Activated CD8-positive, alpha-beta T cell treated with anti-CD3 and anti-CD28 coated beads for 36 hours (primary cell): ENCODE results near the gene STX4. TPM values are rescaled to one million over a fixed set of nuclear protein-coding genes. Genes with fewer than 3 reads are reported as not detected.

Source experiments
- ATAC-seq: fragments of 200-7000 bp; cut with Tn5 transposase; one replicate; pipeline ENCODE4 v1.10.0; 2021; ENCODE audit warnings: mild to moderate bottlenecking, moderate library complexity
- CTCF ChIA-PET: fragments of 350-600 bp; sonication (Branson Sonifier 250); formaldehyde crosslinking; loops from one replicate; lab custom pipeline; 2021; ENCODE audit warnings: antibody characterized with exemption; lab: Charles Lee
- POLR2A ChIA-PET: fragments of 350-600 bp; sonication (Branson Sonifier 250); formaldehyde crosslinking; loops from one replicate; lab custom pipeline; 2021; ENCODE audit warnings: antibody characterized with exemption; lab: Charles Lee
- DNase-seq: peaks from one replicate; pipeline ENCODE4 v3.0.0-alpha.2; 2020
- H3K27ac Mint-ChIP-seq: one replicate; pipeline ENCODE4 v1.8.0; 2021; ENCODE audit warnings: mild to moderate bottlenecking, mixed read lengths
- H3K27me3 Mint-ChIP-seq: one replicate; pipeline ENCODE4 v1.8.0; 2021; ENCODE audit warnings: mixed read lengths
- H3K36me3 Mint-ChIP-seq: one replicate; pipeline ENCODE4 v1.8.0; 2021; ENCODE audit warnings: low read depth, mixed read lengths
- H3K4me1 Mint-ChIP-seq: one replicate; pipeline ENCODE4 v1.8.0; 2021; ENCODE audit warnings: low read depth, mixed read lengths
- H3K4me3 Mint-ChIP-seq: one replicate; pipeline ENCODE4 v1.8.0; 2021; ENCODE audit warnings: mild to moderate bottlenecking, moderate library complexity, mixed read lengths
- H3K9me3 Mint-ChIP-seq: one replicate; pipeline ENCODE4 v1.8.0; 2021; ENCODE audit warnings: mixed read lengths
- intact Hi-C: fragments of 100-400 bp; cut with micrococcal nuclease; formaldehyde crosslinking; loops from one replicate; pipeline ENCODE4 v1.10.0; 2022
- total RNA-seq, 2 experiments: library from RNA; stranded (reverse); gene quantifications; one replicate each; pipeline ENCODE4 v1.2.3, GENCODE V29; 2021
- TF ChIP-seq, protein P1 (sequence below): fragments of 200-600 bp; IDR thresholded peaks from one replicate; pipeline ENCODE4 v1.8.0; 2022; ENCODE audit warnings: antibody characterized with exemption, mild to moderate bottlenecking

Gene STX4
- total RNA-seq, 2 experiments from 2014 or later = 25.2 to 27.7 TPM

DNA sequence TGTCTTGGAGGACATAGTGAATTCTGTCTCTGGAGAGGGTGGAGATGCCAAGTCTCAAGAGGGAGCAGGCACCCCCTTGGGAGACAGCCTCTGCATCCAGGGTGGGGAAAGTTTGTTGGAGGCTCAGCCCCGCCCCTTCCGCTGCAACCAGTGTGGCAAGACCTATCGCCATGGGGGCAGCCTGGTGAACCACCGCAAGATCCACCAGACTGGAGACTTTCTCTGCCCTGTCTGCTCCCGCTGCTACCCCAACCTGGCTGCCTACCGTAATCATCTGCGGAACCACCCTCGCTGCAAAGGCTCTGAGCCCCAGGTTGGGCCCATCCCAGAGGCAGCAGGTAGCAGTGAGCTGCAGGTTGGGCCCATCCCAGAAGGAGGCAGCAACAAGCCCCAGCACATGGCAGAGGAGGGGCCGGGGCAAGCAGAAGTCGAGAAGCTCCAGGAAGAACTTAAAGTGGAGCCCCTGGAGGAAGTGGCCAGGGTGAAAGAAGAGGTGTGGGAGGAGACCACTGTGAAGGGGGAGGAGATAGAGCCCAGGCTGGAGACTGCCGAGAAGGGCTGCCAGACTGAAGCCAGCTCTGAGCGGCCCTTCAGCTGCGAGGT lies 46.1 kb downstream of the STX4 start:
- peaks cover 50% of the 10 kb centered on the region for H3K36me3 Mint-ChIP-seq
- H3K9me3 Mint-ChIP-seq = no peaks in the 10 kb centered on the region
- ATAC-seq (peak; percentile 65), DNase-seq (peak; percentile 27)
- CTCF ChIA-PET = no interaction called here
- POLR2A ChIA-PET = interaction anchor here (0.9 to 1.5 kb wide), 3 partner anchors 15 to 29 kb away, joined by 3 to 6 read pairs (median 3); partner anchors contain the start of gene VKORC1
- H3K4me3 Mint-ChIP-seq = no peak overlapping the region
- TF ChIP-seq, protein P1, sequence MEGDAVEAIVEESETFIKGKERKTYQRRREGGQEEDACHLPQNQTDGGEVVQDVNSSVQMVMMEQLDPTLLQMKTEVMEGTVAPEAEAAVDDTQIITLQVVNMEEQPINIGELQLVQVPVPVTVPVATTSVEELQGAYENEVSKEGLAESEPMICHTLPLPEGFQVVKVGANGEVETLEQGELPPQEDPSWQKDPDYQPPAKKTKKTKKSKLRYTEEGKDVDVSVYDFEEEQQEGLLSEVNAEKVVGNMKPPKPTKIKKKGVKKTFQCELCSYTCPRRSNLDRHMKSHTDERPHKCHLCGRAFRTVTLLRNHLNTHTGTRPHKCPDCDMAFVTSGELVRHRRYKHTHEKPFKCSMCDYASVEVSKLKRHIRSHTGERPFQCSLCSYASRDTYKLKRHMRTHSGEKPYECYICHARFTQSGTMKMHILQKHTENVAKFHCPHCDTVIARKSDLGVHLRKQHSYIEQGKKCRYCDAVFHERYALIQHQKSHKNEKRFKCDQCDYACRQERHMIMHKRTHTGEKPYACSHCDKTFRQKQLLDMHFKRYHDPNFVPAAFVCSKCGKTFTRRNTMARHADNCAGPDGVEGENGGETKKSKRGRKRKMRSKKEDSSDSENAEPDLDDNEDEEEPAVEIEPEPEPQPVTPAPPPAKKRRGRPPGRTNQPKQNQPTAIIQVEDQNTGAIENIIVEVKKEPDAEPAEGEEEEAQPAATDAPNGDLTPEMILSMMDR = no peak
- H3K4me1 Mint-ChIP-seq = peaks cover 47% of the 10 kb centered on the region
- no peaks in the 10 kb centered on the region for H3K27me3 Mint-ChIP-seq
- intact Hi-C loops = no loop called here
- H3K27ac Mint-ChIP-seq = no peak overlapping the region

GRCh38 chr16:31080035-31080629 lies 46.8 kb downstream of the STX4 start:
- TF ChIP-seq, protein P1 = no peak
- no peaks in the 10 kb centered on the region for H3K27me3 Mint-ChIP-seq
- ChIA-PET POLR2A (interaction anchor here (0.6 to 1.5 kb wide), 4 partner anchors 14 to 137 kb away, joined by 3 to 6 read pairs (median 3); partner anchors contain the start of genes PYDC1 and VKORC1), CTCF (no interaction called here)
- intact Hi-C loops = no loop called here
- peaks cover 44% of the 10 kb centered on the region for H3K36me3 Mint-ChIP-seq
- H3K4me1 Mint-ChIP-seq = peaks cover 41% of the 10 kb centered on the region
- ATAC-seq = no peak
- no peak for DNase-seq
- H3K4me3 Mint-ChIP-seq = no peak overlapping the region
- H3K27ac Mint-ChIP-seq = no peak overlapping the region
- no peaks in the 10 kb centered on the region for H3K9me3 Mint-ChIP-seq

DNA sequence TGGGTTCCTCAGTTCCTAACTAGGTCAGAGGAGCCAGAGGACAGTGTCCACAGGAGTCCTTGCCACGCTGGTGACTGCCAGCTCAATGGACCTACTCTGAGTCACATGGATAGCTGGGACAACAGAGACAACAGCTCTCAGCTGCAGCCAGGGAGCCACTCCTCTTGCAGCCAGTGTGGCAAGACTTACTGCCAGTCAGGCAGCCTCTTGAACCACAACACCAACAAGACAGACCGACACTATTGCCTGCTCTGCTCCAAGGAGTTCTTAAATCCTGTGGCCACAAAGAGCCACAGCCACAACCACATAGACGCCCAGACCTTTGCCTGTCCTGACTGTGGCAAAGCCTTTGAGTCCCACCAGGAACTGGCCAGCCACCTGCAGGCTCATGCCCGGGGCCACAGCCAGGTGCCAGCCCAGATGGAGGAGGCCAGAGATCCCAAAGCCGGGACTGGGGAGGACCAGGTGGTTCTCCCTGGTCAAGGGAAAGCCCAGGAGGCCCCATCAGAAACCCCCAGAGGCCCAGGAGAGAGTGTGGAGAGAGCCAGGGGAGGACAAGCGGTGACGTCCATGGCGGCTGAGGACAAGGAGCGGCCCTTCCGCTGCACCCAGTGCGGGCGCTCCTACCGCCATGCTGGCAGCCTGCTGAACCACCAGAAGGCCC lies 47.5 kb downstream of the STX4 start:
- ATAC-seq = no peak
- intact Hi-C loops = no loop called here
- H3K4me3 Mint-ChIP-seq = no peak overlapping the region
- no peaks in the 10 kb centered on the region for H3K9me3 Mint-ChIP-seq
- DNase-seq = no peak
- peak overlapping the region; percentile 49 for H3K27ac Mint-ChIP-seq
- peaks cover 37% of the 10 kb centered on the region for H3K4me1 Mint-ChIP-seq
- CTCF ChIA-PET = no interaction called here
- TF ChIP-seq, protein P1 = no peak
- POLR2A ChIA-PET = interaction anchor here (0.6 to 1.5 kb wide), 3 partner anchors 13 to 136 kb away, joined by 3 to 5 read pairs (median 3); partner anchors contain the start of gene PYDC1
- H3K36me3 Mint-ChIP-seq = peaks cover 44% of the 10 kb centered on the region
- H3K27me3 Mint-ChIP-seq = no peaks in the 10 kb centered on the region

DNA sequence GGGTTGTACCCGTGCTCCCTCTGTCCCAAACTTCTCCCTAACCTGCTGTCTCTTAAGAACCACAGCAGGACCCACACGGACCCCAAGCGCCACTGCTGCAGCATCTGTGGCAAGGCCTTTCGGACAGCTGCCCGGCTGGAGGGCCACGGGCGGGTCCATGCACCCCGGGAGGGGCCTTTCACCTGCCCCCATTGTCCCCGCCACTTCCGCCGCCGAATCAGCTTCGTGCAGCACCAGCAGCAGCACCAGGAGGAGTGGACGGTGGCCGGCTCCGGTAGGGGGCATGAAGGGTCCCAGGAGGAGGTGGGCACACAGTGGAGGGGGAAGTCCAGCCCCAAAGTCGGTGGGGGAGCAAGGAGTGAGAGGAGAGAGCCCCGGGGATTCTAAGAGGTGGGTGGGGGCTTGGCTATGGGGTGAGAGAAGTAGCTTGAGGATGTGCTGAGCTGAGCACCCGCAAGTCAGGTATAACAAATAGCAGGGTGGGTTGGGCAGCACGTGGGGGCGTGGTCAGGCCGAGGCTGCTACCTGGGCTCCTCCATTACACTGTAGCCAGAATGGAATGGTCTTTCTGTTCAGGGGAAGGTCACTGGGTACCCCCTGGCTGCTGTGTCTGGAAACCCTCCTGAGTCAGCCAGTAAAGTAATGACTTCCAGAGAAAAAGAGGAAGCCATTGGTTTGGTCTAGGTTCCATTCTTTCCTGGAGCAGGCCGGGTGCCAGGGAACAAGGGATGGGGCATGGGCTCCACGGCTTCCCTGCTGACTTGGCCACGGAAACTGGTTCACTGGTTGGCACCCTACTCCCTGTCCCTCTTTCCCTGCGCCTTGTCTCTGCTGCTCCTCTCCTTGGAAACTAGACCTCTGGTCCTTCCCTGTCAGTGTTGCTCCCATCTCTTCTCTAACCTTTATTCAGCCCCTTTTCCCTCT lies 48.3 kb downstream of the STX4 start:
- Mint-ChIP-seq H3K36me3 (peaks cover 37% of the 10 kb centered on the region), H3K4me3 (no peak overlapping the region), H3K27me3 (no peaks in the 10 kb centered on the region), H3K9me3 (no peaks in the 10 kb centered on the region), H3K4me1 (peaks cover 32% of the 10 kb centered on the region), H3K27ac (peak overlapping the region; percentile 11)
- CTCF ChIA-PET = no interaction called here
- ATAC-seq (no peak), DNase-seq (no peak)
- POLR2A ChIA-PET = interaction anchor here (0.5 to 1.5 kb wide), 2 partner anchors 12 to 141 kb away, joined by 4 to 5 read pairs; no protein-coding TSS in a partner anchor
- intact Hi-C loops = no loop called here
- TF ChIP-seq, protein P1 = no peak
